ENCODE data around the gene HLX. TPM values are rescaled to one million over a fixed set of nuclear protein-coding genes. Genes with fewer than 3 reads are reported as not detected.

Gene HLX
- total RNA-seq, 1 experiment from 2014 or later: not detected

DNA sequence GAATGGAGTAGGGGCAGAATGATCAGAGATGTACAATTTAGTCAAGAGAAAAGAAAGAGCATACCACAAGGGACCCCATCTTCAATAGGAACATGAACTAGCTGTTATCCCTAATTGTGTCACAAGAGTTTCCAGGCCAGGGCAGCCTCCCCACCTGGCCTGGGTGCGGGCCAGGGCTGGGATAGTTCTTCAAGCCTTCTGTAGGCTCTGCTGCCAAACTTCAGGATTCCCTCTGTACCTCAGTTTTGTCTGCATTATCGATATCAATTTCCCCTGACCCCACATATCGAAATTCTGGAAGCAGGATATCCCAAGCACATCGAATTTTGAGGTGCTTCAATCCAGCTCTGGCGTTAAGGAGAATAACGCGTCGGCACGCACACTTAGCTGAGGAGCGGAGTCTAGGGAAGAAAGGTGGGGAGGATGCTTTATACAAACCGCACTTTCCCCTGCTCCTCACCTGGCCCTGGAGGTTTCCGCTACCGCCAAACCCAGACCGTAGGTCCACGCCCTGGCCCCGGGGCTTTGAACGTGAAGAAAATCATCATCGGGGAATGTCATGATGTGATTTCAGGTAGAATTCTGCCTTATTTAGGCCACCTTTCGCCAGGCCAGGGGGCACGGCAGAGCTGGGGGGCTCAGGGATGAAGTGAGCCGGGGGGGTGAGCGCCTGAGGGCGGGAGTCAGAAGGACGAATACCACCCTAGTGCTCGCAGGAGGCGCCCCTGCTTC, 7.4 kb downstream of the HLX start:
- Histone ChIP-seq H3K36me3 (ENCODE audit: insufficient read depth, low read length) (no peaks in the 10 kb centered on the region), H3K4me3 (ENCODE audit: low read length) (no peak overlapping the region), H3K27me3 (ENCODE audit: low read length) (no peaks in the 10 kb centered on the region), H3K27ac (ENCODE audit: low read length) (no peak overlapping the region), H4K20me1 (ENCODE audit: insufficient read depth, low read depth, low read length) (no peaks in the 10 kb centered on the region), H3K9ac (ENCODE audit: low read length) (no peak overlapping the region), H2AFZ (ENCODE audit: low read length) (no peak overlapping the region), H3K4me1 (ENCODE audit: low read length) (no peaks in the 10 kb centered on the region), H3K79me2 (ENCODE audit: low read length) (no peaks in the 10 kb centered on the region), H3K9me3 (ENCODE audit: low read length) (no peaks in the 10 kb centered on the region), H3K4me2 (ENCODE audit: low read depth, low read length, poor library complexity, severe bottlenecking) (no peak overlapping the region), H3K9me2 (replicated peaks; ENCODE audit: insufficient read depth, low read length) (no peaks in the 10 kb centered on the region)
- DNase-seq: no peak

DNA sequence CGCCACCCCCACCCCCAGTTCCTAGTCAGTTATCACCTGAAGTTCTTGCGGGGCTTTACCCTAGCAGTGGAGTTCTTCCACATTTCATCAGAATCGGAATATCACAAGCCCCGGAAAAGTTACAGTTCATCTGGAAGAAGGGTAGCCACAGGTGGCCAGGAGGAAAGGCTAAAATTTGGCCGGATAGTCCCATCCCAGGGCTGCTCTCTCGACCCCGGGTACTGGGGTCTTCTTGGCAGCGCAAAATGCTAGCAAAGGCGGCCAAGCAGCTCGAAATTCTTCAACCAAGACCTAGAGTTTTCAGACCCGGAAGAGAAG, 7.9 kb downstream of the HLX start:
- H3K4me3 ChIP-seq (ENCODE audit: low read length): no peak overlapping the region
- H2AFZ ChIP-seq (ENCODE audit: low read length): no peak overlapping the region
- no peaks in the 10 kb centered on the region for H3K27me3 ChIP-seq (ENCODE audit: low read length)

DNA sequence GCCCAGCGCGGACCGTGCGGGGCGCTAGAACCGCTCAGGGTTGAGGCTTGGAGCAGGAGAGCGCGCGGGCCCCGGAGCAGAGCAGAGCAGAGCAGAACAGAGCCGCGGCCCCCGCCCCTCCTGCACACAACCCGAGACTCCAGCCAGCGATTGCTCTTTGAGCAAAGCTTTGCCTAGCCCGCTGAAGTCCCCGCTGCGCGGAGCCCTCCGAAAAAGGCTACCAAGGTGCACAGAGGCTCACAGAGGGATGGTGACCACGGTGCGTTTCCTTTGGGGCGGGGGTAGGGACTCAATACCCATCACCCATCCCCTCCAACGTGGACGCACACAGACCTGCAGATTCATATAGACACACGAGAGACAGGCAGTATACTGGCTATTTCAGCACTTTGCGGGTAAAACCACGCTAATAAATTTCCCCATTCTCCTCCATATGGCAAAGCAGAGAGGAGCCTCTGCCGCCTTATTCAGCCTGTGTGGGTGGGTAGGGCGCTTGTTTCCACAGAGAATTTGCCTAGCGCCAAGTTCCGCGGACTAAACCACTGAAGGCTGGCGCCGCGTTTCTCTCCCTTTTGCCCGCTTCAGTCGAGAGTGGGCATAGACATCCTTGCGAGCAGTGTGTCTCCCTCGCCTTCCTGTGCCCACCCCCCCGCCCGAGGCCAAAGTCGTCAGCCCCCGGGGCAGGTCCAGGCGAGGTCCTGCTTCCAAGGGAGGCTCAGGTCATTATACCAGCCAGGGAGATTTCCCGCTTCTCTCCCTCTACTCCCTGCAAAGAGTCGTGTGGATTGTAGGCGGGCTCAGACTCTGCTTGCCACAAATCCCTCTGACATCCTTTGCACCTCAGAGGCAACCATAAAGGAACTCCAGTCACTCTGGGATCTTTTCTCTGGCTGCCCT, 8.5 kb downstream of the HLX start:
- Histone ChIP-seq H2AFZ (ENCODE audit: low read length) (no peak overlapping the region), H3K4me2 (ENCODE audit: low read depth, low read length, poor library complexity, severe bottlenecking) (no peak overlapping the region), H3K27ac (ENCODE audit: low read length) (no peak overlapping the region), H3K4me1 (ENCODE audit: low read length) (no peaks in the 10 kb centered on the region), H3K27me3 (ENCODE audit: low read length) (no peaks in the 10 kb centered on the region), H3K9me3 (ENCODE audit: low read length) (no peaks in the 10 kb centered on the region), H3K79me2 (ENCODE audit: low read length) (no peaks in the 10 kb centered on the region), H3K9ac (ENCODE audit: low read length) (no peak overlapping the region), H3K9me2 (replicated peaks; ENCODE audit: insufficient read depth, low read length) (no peaks in the 10 kb centered on the region), H4K20me1 (ENCODE audit: insufficient read depth, low read depth, low read length) (no peaks in the 10 kb centered on the region), H3K36me3 (ENCODE audit: insufficient read depth, low read length) (no peaks in the 10 kb centered on the region), H3K4me3 (ENCODE audit: low read length) (no peak overlapping the region)
- peak; percentile 36 for DNase-seq

More for the DNA sequence above, 7.9 kb downstream of the HLX start:
- Histone ChIP-seq H3K4me1 (ENCODE audit: low read length) (no peaks in the 10 kb centered on the region), H3K79me2 (ENCODE audit: low read length) (no peaks in the 10 kb centered on the region), H3K36me3 (ENCODE audit: insufficient read depth, low read length) (no peaks in the 10 kb centered on the region), H3K9ac (ENCODE audit: low read length) (no peak overlapping the region), H3K9me2 (replicated peaks; ENCODE audit: insufficient read depth, low read length) (no peaks in the 10 kb centered on the region), H3K4me2 (ENCODE audit: low read depth, low read length, poor library complexity, severe bottlenecking) (no peak overlapping the region), H3K27ac (ENCODE audit: low read length) (no peak overlapping the region), H3K9me3 (ENCODE audit: low read length) (no peaks in the 10 kb centered on the region), H4K20me1 (ENCODE audit: insufficient read depth, low read depth, low read length) (no peaks in the 10 kb centered on the region)
- peak; percentile 27 for DNase-seq

DNA sequence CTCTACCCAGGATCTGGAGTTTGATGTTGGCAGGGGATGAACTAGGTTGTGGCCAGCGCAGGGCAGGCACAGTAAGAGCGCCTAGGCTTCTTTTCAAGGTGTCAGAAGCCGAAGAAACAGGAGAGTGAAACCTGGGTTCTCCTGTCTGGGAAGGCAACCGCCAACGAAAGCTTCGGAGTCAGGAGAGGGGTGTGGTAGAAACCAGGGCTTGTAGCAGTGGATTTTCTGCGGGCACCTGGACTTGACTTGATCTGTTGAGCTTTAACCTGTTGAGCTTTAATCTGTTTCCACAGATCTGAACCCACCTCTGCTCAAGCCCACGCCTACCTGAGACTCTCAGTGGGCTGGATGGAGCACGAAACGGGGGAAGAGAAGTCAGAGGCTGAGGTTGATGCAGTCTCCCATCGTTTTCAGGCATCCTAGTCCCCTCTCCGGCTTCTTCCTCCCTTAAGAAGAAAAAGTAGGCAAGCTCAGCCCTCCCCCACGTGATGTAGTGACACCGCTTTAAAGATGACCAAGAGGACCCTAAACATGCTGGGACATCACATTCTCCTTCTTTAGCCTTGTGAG, 9.3 kb downstream of the HLX start:
- Histone ChIP-seq H3K4me3 (ENCODE audit: low read length) (no peak overlapping the region), H3K27ac (ENCODE audit: low read length) (no peak overlapping the region), H3K79me2 (ENCODE audit: low read length) (no peaks in the 10 kb centered on the region), H2AFZ (ENCODE audit: low read length) (no peak overlapping the region), H3K4me2 (ENCODE audit: low read depth, low read length, poor library complexity, severe bottlenecking) (no peak overlapping the region), H3K4me1 (ENCODE audit: low read length) (no peaks in the 10 kb centered on the region), H3K36me3 (ENCODE audit: insufficient read depth, low read length) (no peaks in the 10 kb centered on the region), H3K27me3 (ENCODE audit: low read length) (no peaks in the 10 kb centered on the region), H3K9ac (ENCODE audit: low read length) (no peak overlapping the region), H4K20me1 (ENCODE audit: insufficient read depth, low read depth, low read length) (no peaks in the 10 kb centered on the region), H3K9me2 (replicated peaks; ENCODE audit: insufficient read depth, low read length) (no peaks in the 10 kb centered on the region), H3K9me3 (ENCODE audit: low read length) (no peaks in the 10 kb centered on the region)
- no peak for DNase-seq

DNA sequence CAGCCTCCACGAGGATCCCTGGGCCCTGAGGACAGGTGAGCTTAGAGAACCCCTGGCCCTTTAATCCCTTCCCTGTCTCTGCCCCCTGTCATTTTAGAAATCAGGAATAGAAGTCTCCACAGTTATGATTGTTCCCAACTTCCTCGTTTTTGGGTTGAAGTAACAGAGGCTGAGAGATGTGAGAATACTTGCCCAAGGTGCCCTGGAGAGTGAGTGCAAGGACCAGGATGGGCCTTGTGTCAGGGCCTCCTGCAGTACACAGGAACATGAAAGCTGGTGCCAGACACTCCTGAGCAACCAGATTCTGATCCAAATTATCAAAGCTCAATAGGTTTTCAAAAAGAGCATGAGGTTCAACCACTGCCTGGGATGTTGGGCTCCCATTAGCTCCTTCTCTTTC, 10.1 kb downstream of the HLX start:
- H3K9me3 ChIP-seq (ENCODE audit: low read length): no peaks in the 10 kb centered on the region
- no peak overlapping the region for H3K27ac ChIP-seq (ENCODE audit: low read length)
- no peaks in the 10 kb centered on the region for H3K4me1 ChIP-seq (ENCODE audit: low read length)
- H3K9me2 ChIP-seq (replicated peaks; ENCODE audit: insufficient read depth, low read length): no peaks in the 10 kb centered on the region
- H4K20me1 ChIP-seq (ENCODE audit: insufficient read depth, low read depth, low read length): no peaks in the 10 kb centered on the region
- no peaks in the 10 kb centered on the region for H3K27me3 ChIP-seq (ENCODE audit: low read length)
- no peak for DNase-seq
- no peak overlapping the region for H3K9ac ChIP-seq (ENCODE audit: low read length)
- H3K4me2 ChIP-seq (ENCODE audit: low read depth, low read length, poor library complexity, severe bottlenecking): no peak overlapping the region
- H3K36me3 ChIP-seq (ENCODE audit: insufficient read depth, low read length): no peaks in the 10 kb centered on the region
- no peaks in the 10 kb centered on the region for H3K79me2 ChIP-seq (ENCODE audit: low read length)
- H3K4me3 ChIP-seq (ENCODE audit: low read length): no peak overlapping the region
- no peak overlapping the region for H2AFZ ChIP-seq (ENCODE audit: low read length)

DNA sequence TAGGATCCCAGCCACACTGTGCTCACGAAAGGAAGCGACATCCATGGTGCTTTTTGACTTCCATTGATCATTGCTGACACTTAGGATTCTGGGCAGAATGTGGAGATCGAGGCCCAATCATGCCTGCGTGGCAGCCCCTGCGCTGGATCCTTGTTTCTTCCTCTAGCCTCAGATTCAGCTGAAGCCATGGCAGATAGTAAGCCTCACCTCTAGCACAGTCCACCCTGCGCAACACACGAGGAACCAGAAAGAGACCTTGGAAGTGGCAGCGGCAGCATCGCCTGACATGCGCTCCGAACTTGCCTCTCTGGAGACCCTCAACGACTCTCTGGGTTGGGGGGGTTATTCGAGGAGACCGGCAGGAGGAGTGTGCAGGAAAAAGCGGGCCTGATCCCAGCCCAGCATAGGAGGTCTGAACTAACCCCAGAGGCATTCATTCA, 10.6 kb downstream of the HLX start:
- H3K9me2 ChIP-seq (replicated peaks; ENCODE audit: insufficient read depth, low read length): no peaks in the 10 kb centered on the region
- H3K4me1 ChIP-seq (ENCODE audit: low read length): no peaks in the 10 kb centered on the region
- H3K79me2 ChIP-seq (ENCODE audit: low read length): no peaks in the 10 kb centered on the region
- H4K20me1 ChIP-seq (ENCODE audit: insufficient read depth, low read depth, low read length): no peaks in the 10 kb centered on the region
- H3K9ac ChIP-seq (ENCODE audit: low read length): no peak overlapping the region
- H3K27ac ChIP-seq (ENCODE audit: low read length): no peak overlapping the region
- no peaks in the 10 kb centered on the region for H3K9me3 ChIP-seq (ENCODE audit: low read length)
- DNase-seq: no peak
- H3K4me3 ChIP-seq (ENCODE audit: low read length): no peak overlapping the region
- H2AFZ ChIP-seq (ENCODE audit: low read length): no peak overlapping the region
- H3K4me2 ChIP-seq (ENCODE audit: low read depth, low read length, poor library complexity, severe bottlenecking): no peak overlapping the region
- H3K27me3 ChIP-seq (ENCODE audit: low read length): no peaks in the 10 kb centered on the region
- no peaks in the 10 kb centered on the region for H3K36me3 ChIP-seq (ENCODE audit: insufficient read depth, low read length)

DNA sequence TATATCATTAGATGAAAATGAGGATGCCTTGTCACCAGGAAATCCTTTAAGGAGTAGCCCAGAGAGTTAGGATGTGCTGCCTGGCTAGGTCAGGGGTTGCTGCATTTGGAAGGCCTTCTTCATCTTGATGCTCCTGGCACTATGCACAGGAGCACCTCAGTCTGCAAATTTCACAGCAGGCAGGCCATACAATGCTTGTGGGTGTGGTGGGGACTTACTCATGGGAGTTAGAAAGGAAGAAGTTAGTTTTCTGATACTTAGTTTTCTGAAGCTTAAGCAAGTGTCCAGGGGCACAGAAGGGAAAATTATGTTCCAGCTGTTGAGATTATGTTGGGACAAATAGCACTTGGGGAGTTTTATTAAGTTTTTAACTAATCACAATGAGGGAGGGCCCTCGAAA, 11.4 kb downstream of the HLX start:
- Histone ChIP-seq H3K27ac (ENCODE audit: low read length) (no peak overlapping the region), H3K4me2 (ENCODE audit: low read depth, low read length, poor library complexity, severe bottlenecking) (no peak overlapping the region), H2AFZ (ENCODE audit: low read length) (no peak overlapping the region), H3K27me3 (ENCODE audit: low read length) (no peaks in the 10 kb centered on the region), H3K4me1 (ENCODE audit: low read length) (no peaks in the 10 kb centered on the region), H3K9me2 (replicated peaks; ENCODE audit: insufficient read depth, low read length) (no peaks in the 10 kb centered on the region), H3K4me3 (ENCODE audit: low read length) (no peak overlapping the region), H3K79me2 (ENCODE audit: low read length) (no peaks in the 10 kb centered on the region), H3K36me3 (ENCODE audit: insufficient read depth, low read length) (no peaks in the 10 kb centered on the region), H3K9ac (ENCODE audit: low read length) (no peak overlapping the region), H4K20me1 (ENCODE audit: insufficient read depth, low read depth, low read length) (no peaks in the 10 kb centered on the region), H3K9me3 (ENCODE audit: low read length) (no peaks in the 10 kb centered on the region)
- no peak for DNase-seq
